H9 (cell line): ENCODE results near the gene MCAT. TPM values are rescaled to one million over a fixed set of nuclear protein-coding genes. Genes with fewer than 3 reads are reported as not detected.

Experiments
- DNase-seq: peaks from one replicate; pipeline ENCODE4 v3.0.0-alpha.2; 2017
- H2AFZ ChIP-seq: one replicate; pipeline ENCODE4 v1.6.1; 2013; ENCODE audit warnings: mild to moderate bottlenecking, low read length, control low read depth, moderate library complexity
- H2AK5ac ChIP-seq: 2 replicates; pipeline ENCODE4 v1.6.1; 2013; ENCODE audit warnings: low read length, control low read depth, mixed read lengths; ENCODE audit not compliant: insufficient read length
- H2BK120ac ChIP-seq: one replicate; pipeline ENCODE4 v1.6.1; 2013; ENCODE audit warnings: low read depth, mild to moderate bottlenecking, low read length, control low read depth, inconsistent platforms; ENCODE audit not compliant: poor library complexity, severe bottlenecking
- H2BK12ac ChIP-seq: 2 replicates; pipeline ENCODE4 v1.6.1; 2013; ENCODE audit warnings: low read length, control low read depth, mixed read lengths, low read depth; ENCODE audit not compliant: insufficient read length
- H2BK15ac ChIP-seq: 2 replicates; pipeline ENCODE4 v1.6.1; 2013; ENCODE audit warnings: low read depth, low read length, control low read depth
- H2BK20ac ChIP-seq: one replicate; pipeline ENCODE4 v1.6.1; 2013; ENCODE audit warnings: low read depth, mild to moderate bottlenecking, low read length, control low read depth, inconsistent platforms; ENCODE audit not compliant: poor library complexity, severe bottlenecking
- H2BK5ac ChIP-seq: 2 replicates; pipeline ENCODE4 v1.6.1; 2013; ENCODE audit warnings: low read length, control low read depth, mixed read lengths; ENCODE audit not compliant: insufficient read length
- H3K14ac ChIP-seq: 2 replicates; pipeline ENCODE4 v1.6.1; 2013; ENCODE audit warnings: low read length, control low read depth; ENCODE audit not compliant: insufficient read depth
- H3K18ac ChIP-seq: 2 replicates; pipeline ENCODE4 v1.6.1; 2013; ENCODE audit warnings: low read depth, mild to moderate bottlenecking, mixed read lengths, low read length, control low read depth; ENCODE audit not compliant: insufficient read length
- H3K23ac ChIP-seq: 2 replicates; pipeline ENCODE4 v1.6.1; 2013; ENCODE audit warnings: low read length, control low read depth, mixed read lengths, low read depth; ENCODE audit not compliant: insufficient read length
- H3K23me2 ChIP-seq: 2 replicates; pipeline ENCODE4 v1.6.1; 2013; ENCODE audit warnings: low read depth, mild to moderate bottlenecking, mixed read lengths, low read length, control low read depth; ENCODE audit not compliant: insufficient read length, poor library complexity, severe bottlenecking
- H3K27ac ChIP-seq: 2 replicates; pipeline ENCODE4 v1.5.1; 2013; ENCODE audit warnings: low read length, control low read depth, mixed read lengths, low read depth; ENCODE audit not compliant: insufficient read length
- H3K27me3 ChIP-seq: 2 replicates; pipeline ENCODE4 v1.6.1; 2013; ENCODE audit warnings: low read length, control low read depth, inconsistent platforms; ENCODE audit not compliant: insufficient read depth
- H3K4ac ChIP-seq: 2 replicates; pipeline ENCODE4 v1.6.1; 2013; ENCODE audit warnings: low read depth, mild to moderate bottlenecking, control low read depth, inconsistent platforms, low read length, moderate library complexity
- H3K4me1 ChIP-seq: 2 replicates; pipeline ENCODE4 v1.6.1; 2013; ENCODE audit warnings: low read length, control low read depth, inconsistent platforms; ENCODE audit not compliant: insufficient read depth
- H3K4me2 ChIP-seq: 2 replicates; pipeline ENCODE4 v1.6.1; 2013; ENCODE audit warnings: low read length, control low read depth, mixed read lengths; ENCODE audit not compliant: insufficient read length, insufficient read depth
- H3K56ac ChIP-seq: 2 replicates; pipeline ENCODE4 v1.6.1; 2013; ENCODE audit warnings: low read depth, mild to moderate bottlenecking, mixed read lengths, low read length, control low read depth; ENCODE audit not compliant: insufficient read length
- H3K79me1 ChIP-seq: 2 replicates; pipeline ENCODE4 v1.6.1; 2013; ENCODE audit warnings: low read depth, mild to moderate bottlenecking, moderate library complexity, low read length, control low read depth, inconsistent platforms; ENCODE audit not compliant: insufficient read depth, poor library complexity, severe bottlenecking
- H3K79me2 ChIP-seq: 2 replicates; pipeline ENCODE4 v1.6.1; 2013; ENCODE audit warnings: low read length, control low read depth, inconsistent platforms; ENCODE audit not compliant: insufficient read depth
- H3K9ac ChIP-seq: 2 replicates; pipeline ENCODE4 v1.6.1; 2013; ENCODE audit warnings: low read length, control low read depth, mixed read lengths; ENCODE audit not compliant: insufficient read length; ENCODE audit errors: extremely low read depth
- H3K9me3 ChIP-seq: one replicate; pipeline ENCODE4 v1.6.1; 2013; ENCODE audit warnings: low read depth, low read length, inconsistent platforms; ENCODE audit not compliant: control insufficient read depth
- H3T11ph ChIP-seq: one replicate; pipeline ENCODE4 v1.6.1; 2013; ENCODE audit warnings: mild to moderate bottlenecking, low read length, control low read depth, inconsistent platforms
- H4K20me1 ChIP-seq: one replicate; pipeline ENCODE4 v1.6.1; 2013; ENCODE audit not compliant: control insufficient read depth, insufficient read length, insufficient read depth
- H4K5ac ChIP-seq: 2 replicates; pipeline ENCODE4 v1.6.1; 2013; ENCODE audit warnings: low read depth, mild to moderate bottlenecking, mixed read lengths, low read length, control low read depth; ENCODE audit not compliant: insufficient read length
- H4K8ac ChIP-seq: replicated peaks from 2 replicates; pipeline ENCODE4 v1.6.1; 2013; ENCODE audit warnings: low read length, control low read depth, mixed read lengths, low read depth; ENCODE audit not compliant: insufficient read length
- H4K91ac ChIP-seq: 2 replicates; pipeline ENCODE4 v1.6.1; 2013; ENCODE audit warnings: low read depth, mild to moderate bottlenecking, moderate library complexity, mixed read lengths, low read length, control low read depth; ENCODE audit not compliant: insufficient read length
- H3K27ac Mint-ChIP-seq, 3 experiments: 2 replicates in 2 of 3; 3 replicates in 1 of 3; pipeline ENCODE4 v1.8.0; 2020 to 2021; ENCODE audit warnings: mixed read lengths in 3 of 3, mild to moderate bottlenecking in 1 of 3, moderate library complexity in 1 of 3
- H3K27me3 Mint-ChIP-seq: 2 replicates; pipeline ENCODE4 v1.8.0; 2021; ENCODE audit warnings: low read depth, mild to moderate bottlenecking, moderate library complexity, mixed read lengths
- H3K36me3 Mint-ChIP-seq, 3 experiments: 2 replicates in 2 of 3; 3 replicates in 1 of 3; pipeline ENCODE4 v1.8.0; 2020 to 2021; ENCODE audit warnings: low read depth in 3 of 3, mixed read lengths in 3 of 3; ENCODE audit not compliant: insufficient read depth in 1 of 3
- H3K4me1 Mint-ChIP-seq, 2 experiments: 2 replicates each; pipeline ENCODE4 v1.8.0; 2020; ENCODE audit warnings: mixed read lengths in 2 of 2
- H3K4me3 Mint-ChIP-seq, 2 experiments: 2 replicates in 1 of 2; 3 replicates in 1 of 2; pipeline ENCODE4 v1.8.0; 2020 to 2021; ENCODE audit warnings: mild to moderate bottlenecking in 2 of 2, mixed read lengths in 2 of 2, moderate library complexity in 1 of 2
- H3K9me3 Mint-ChIP-seq, 2 experiments: 2 replicates in 1 of 2; 3 replicates in 1 of 2; pipeline ENCODE4 v1.8.0; 2020; ENCODE audit warnings: mild to moderate bottlenecking in 2 of 2, mixed read lengths in 2 of 2, moderate library complexity in 1 of 2
- CTCF ChIP-seq: fragments of 200-600 bp; sonication (generic); conservative IDR thresholded peaks from 3 replicates; pipeline ENCODE4 v1.8.0; 2021; ENCODE audit warnings: antibody characterized with exemption, mild to moderate bottlenecking
- WGBS: extraction: QIAGEN DNeasy Blood & Tissue Kit; methylation state at CpG from one replicate; pipeline ENCODE4 v1.1.7; 2013; ENCODE audit warnings: missing lambda C conversion rate, low lambda C conversion rate, mixed read lengths; ENCODE audit not compliant: insufficient read length; ENCODE audit errors: extremely low coverage; 5-methylcytosine and 5-hydroxymethylcytosine counted together
- total RNA-seq: library from RNA; stranded (reverse); gene quantifications from 2 replicates; pipeline ENCODE4 v1.2.1, GENCODE V29; 2021

The MCAT gene
- total RNA-seq, 1 experiment from 2014 or later, result 20.3 TPM

- no CpG with 5 or more reads among the region's 22 CpGs for WGBS
Observed at GRCh38 chr22:43152357-43153071, 9.3 kb upstream of the MCAT start.

More at GRCh38 chr22:43152357-43153071, 9.3 kb upstream of the MCAT start:
- Histone ChIP-seq H3K18ac (no peak overlapping the region), H3K9me3 (no peaks in the 10 kb centered on the region), H3K27me3 (no peaks in the 10 kb centered on the region; the same call in 1 of the 2 replicates), H3K23me2 (no peaks in the 10 kb centered on the region), H4K20me1 (no peaks in the 10 kb centered on the region), H3K23ac (no peak overlapping the region), H3K4ac (no peak overlapping the region), H4K8ac (no peak overlapping the region), H3K27ac (no peak overlapping the region), H3K4me2 (peak overlapping the region; percentile 50), H3K56ac (no peak overlapping the region), H3K79me1 (no peaks in the 10 kb centered on the region), H3K79me2 (no peaks in the 10 kb centered on the region), H3K4me1 (no peaks in the 10 kb centered on the region; the same call in 1 of the 2 replicates), H2BK120ac (no peak overlapping the region), H3K9ac (no peak overlapping the region), H2BK20ac (no peak overlapping the region), H4K91ac (no peak overlapping the region), H2BK12ac (no peak overlapping the region), H2AK5ac (no peak overlapping the region), H2BK15ac (0 out of 2 replicates have a peak overlapping the region, but pooled peaks have one; percentile 13), H3T11ph (no peak overlapping the region), H3K14ac (peak overlapping the region; percentile 10; the same call in 1 of the 2 replicates), H2AFZ (no peak overlapping the region), H2BK5ac (no peak overlapping the region), H4K5ac (no peak overlapping the region)
- no peak overlapping the region for H3K27ac Mint-ChIP-seq
- no peaks in the 10 kb centered on the region for H3K36me3 Mint-ChIP-seq
- no peak for DNase-seq
- no peaks in the 10 kb centered on the region for H3K9me3 Mint-ChIP-seq
- peaks cover 3 to 25% of the 10 kb centered on the region in 2 experiments for H3K4me1 Mint-ChIP-seq
- no peak for TF ChIP-seq CTCF
- peak overlapping the region in 1 of 2 experiments; percentile 73; a peak in 4 of 5 replicates for H3K4me3 Mint-ChIP-seq
- peaks cover 22% of the 10 kb centered on the region for H3K27me3 Mint-ChIP-seq
